Large intestine (tissue), 3 donors: ENCODE data around the gene GRAPL. TPM values are rescaled to one million over a fixed set of nuclear protein-coding genes. Genes with fewer than 3 reads are reported as not detected.
"Not testable (repeated sequence)": the region's sequence is repeated elsewhere in the genome, so short reads cannot be mapped to it uniquely, and the experiment has no call there.

ENCODE experiments used
- DNase-seq, 2 donors: peaks; one replicate each; pipeline versions ENCODE4 v3.0.0 to v3.0.0-alpha.2; 2013
- H3K27ac ChIP-seq: one replicate; pipeline ENCODE4 v1.5.1; 2013; ENCODE audit warnings: low read length
- H3K27me3 ChIP-seq: 2 replicates; pipeline ENCODE4 v1.6.1; 2013; ENCODE audit warnings: low read length; ENCODE audit not compliant: control insufficient read depth, insufficient read depth
- H3K36me3 ChIP-seq: 2 replicates; pipeline ENCODE4 v1.6.1; 2013; ENCODE audit warnings: low read length; ENCODE audit not compliant: control insufficient read depth, insufficient read depth
- H3K4me1 ChIP-seq: one replicate; pipeline ENCODE4 v1.6.1; 2013; ENCODE audit warnings: low read length; ENCODE audit not compliant: control insufficient read depth, insufficient read depth
- H3K4me3 ChIP-seq: one replicate; pipeline ENCODE4 v1.5.1; 2013; ENCODE audit warnings: low read length
- H3K9me3 ChIP-seq: one replicate; pipeline ENCODE4 v1.6.1; 2013; ENCODE audit warnings: mild to moderate bottlenecking, low read depth, low read length, moderate library complexity; ENCODE audit not compliant: control insufficient read depth
- WGBS: methylation state at CpG from one replicate; pipeline ENCODE4 v1.1.5; 2013; ENCODE audit warnings: low lambda C conversion rate; ENCODE audit not compliant: insufficient coverage; 5-methylcytosine and 5-hydroxymethylcytosine counted together
- polyA plus RNA-seq: library from polyadenylated mRNA; unstranded; fragments of 120-200 nt; gene quantifications from one replicate; pipeline ENCODE4 v1.2.1, GENCODE V29; 2013

The GRAPL gene
- polyA plus RNA-seq, 1 donor = 3.4 TPM

- H3K36me3 ChIP-seq, H3K9me3 ChIP-seq, H3K4me3 ChIP-seq, H3K4me1 ChIP-seq, H3K27me3 ChIP-seq, H3K27ac ChIP-seq: not testable (repeated sequence)
- no CpG with 5 or more reads among the region's 47 CpGs for WGBS
- DNase-seq = peak in 1 of 2 donors; percentile 63
Measured at GRCh38 chr17:19111801-19112458, 15.5 kb upstream of the GRAPL start.

GRCh38 chr17:19112459-19112826, 14.9 kb upstream of the GRAPL start:
- not testable (repeated sequence) for H3K36me3 ChIP-seq, H3K4me3 ChIP-seq, H3K27ac ChIP-seq, H3K9me3 ChIP-seq, H3K27me3 ChIP-seq, H3K4me1 ChIP-seq
- peak in 1 of 2 donors; percentile 0 for DNase-seq
- WGBS = no CpG with 5 or more reads among the region's 18 CpGs

- no CpG with 5 or more reads among the region's 12 CpGs for WGBS
- H3K4me1 ChIP-seq, H3K36me3 ChIP-seq, H3K27ac ChIP-seq, H3K9me3 ChIP-seq, H3K4me3 ChIP-seq, DNase-seq, H3K27me3 ChIP-seq: not testable (repeated sequence)
Measured at GRCh38 chr17:19118695-19119094, 8.7 kb upstream of the GRAPL start.

GRCh38 chr17:19125289-19125688, 2.1 kb upstream of the GRAPL start:
- no CpG with 5 or more reads among the region's 7 CpGs for WGBS
- H3K4me3 ChIP-seq, H3K4me1 ChIP-seq, DNase-seq, H3K9me3 ChIP-seq, H3K27ac ChIP-seq, H3K36me3 ChIP-seq, H3K27me3 ChIP-seq: not testable (repeated sequence)

GRCh38 chr17:19129500-19129899, 2.1 kb downstream of the GRAPL start:
- DNase-seq, H3K4me1 ChIP-seq, H3K27ac ChIP-seq, H3K27me3 ChIP-seq, H3K4me3 ChIP-seq, H3K36me3 ChIP-seq, H3K9me3 ChIP-seq: not testable (repeated sequence)
- WGBS = no CpG with 5 or more reads among the region's 9 CpGs

- not testable (repeated sequence) for H3K27me3 ChIP-seq, H3K4me3 ChIP-seq, DNase-seq, H3K27ac ChIP-seq, H3K36me3 ChIP-seq, H3K9me3 ChIP-seq, H3K4me1 ChIP-seq
- no CpG with 5 or more reads among the region's 8 CpGs for WGBS
Measured at GRCh38 chr17:19131108-19131507, 3.7 kb downstream of the GRAPL start.

- H3K27me3 ChIP-seq, H3K9me3 ChIP-seq, H3K4me1 ChIP-seq, H3K36me3 ChIP-seq, H3K4me3 ChIP-seq, H3K27ac ChIP-seq, DNase-seq: not testable (repeated sequence)
- no CpG with 5 or more reads among the region's 14 CpGs for WGBS
Measured at GRCh38 chr17:19131772-19132171, 4.4 kb downstream of the GRAPL start.

GRCh38 chr17:19133793-19134192, 6.4 kb downstream of the GRAPL start:
- not testable (repeated sequence) for H3K4me3 ChIP-seq, H3K27ac ChIP-seq, H3K27me3 ChIP-seq, H3K36me3 ChIP-seq, DNase-seq, H3K4me1 ChIP-seq, H3K9me3 ChIP-seq
- no CpG with 5 or more reads among the region's 9 CpGs for WGBS

GRCh38 chr17:19135391-19135790, 8.0 kb downstream of the GRAPL start:
- not testable (repeated sequence) for H3K4me1 ChIP-seq, DNase-seq, H3K9me3 ChIP-seq, H3K27ac ChIP-seq, H3K27me3 ChIP-seq, H3K36me3 ChIP-seq, H3K4me3 ChIP-seq
- no CpG with 5 or more reads among the region's 13 CpGs for WGBS

- WGBS = no CpG with 5 or more reads among the region's 17 CpGs
Measured at GRCh38 chr17:19136138-19136537, 8.7 kb downstream of the GRAPL start.

GRCh38 chr17:19136605-19137004, 9.2 kb downstream of the GRAPL start:
- not testable (repeated sequence) for DNase-seq

More at GRCh38 chr17:19136138-19136537, 8.7 kb downstream of the GRAPL start:
- not testable (repeated sequence) for H3K9me3 ChIP-seq, DNase-seq, H3K27ac ChIP-seq, H3K36me3 ChIP-seq, H3K4me1 ChIP-seq, H3K27me3 ChIP-seq, H3K4me3 ChIP-seq

More at GRCh38 chr17:19136605-19137004, 9.2 kb downstream of the GRAPL start:
- not testable (repeated sequence) for H3K4me3 ChIP-seq, H3K4me1 ChIP-seq, H3K27ac ChIP-seq, H3K36me3 ChIP-seq, H3K27me3 ChIP-seq, H3K9me3 ChIP-seq
- no CpG with 5 or more reads among the region's 6 CpGs for WGBS
